HG03342 (cell line): ENCODE measurements around the gene PDSS2.
"Not testable (repeated sequence)": the region's sequence is repeated elsewhere in the genome, so short reads cannot be mapped to it uniquely, and the experiment has no call there.

Experiments
- ATAC-seq: cut with Tn5 transposase; IDR thresholded peaks from one replicate; pipeline ENCODE4 v1.9.1; 2021; ENCODE audit warnings: mild to moderate bottlenecking, moderate library complexity; ENCODE audit not compliant: unreplicated experiment

Gene PDSS2

GRCh38 chr6:107125771-107126170, 333.6 kb downstream of the PDSS2 start:
- no peak for ATAC-seq

GRCh38 chr6:107124934-107125348, 334.4 kb downstream of the PDSS2 start:
- peak; percentile 86 for ATAC-seq

- no peak for ATAC-seq
These were observed 335.9 kb downstream of the PDSS2 start for GRCh38 chr6:107123501-107123900.

GRCh38 chr6:107122748-107123147, 336.6 kb downstream of the PDSS2 start:
- ATAC-seq, result no peak

GRCh38 chr6:107121964-107122495, 337.3 kb downstream of the PDSS2 start:
- ATAC-seq, result no peak

- ATAC-seq, result no peak
These were observed 338.1 kb downstream of the PDSS2 start for GRCh38 chr6:107121266-107121665.

- ATAC-seq, result no peak
These were observed 339.0 kb downstream of the PDSS2 start for GRCh38 chr6:107120404-107120803.

GRCh38 chr6:107118976-107119375, 340.4 kb downstream of the PDSS2 start:
- ATAC-seq, result no peak

- ATAC-seq, result not testable (repeated sequence)
These were observed 340.8 kb downstream of the PDSS2 start for GRCh38 chr6:107118540-107118939.

GRCh38 chr6:107116931-107117330, 342.4 kb downstream of the PDSS2 start:
- no peak for ATAC-seq

GRCh38 chr6:107116328-107116892, 343.0 kb downstream of the PDSS2 start:
- ATAC-seq, result no peak

- peak; percentile 29 for ATAC-seq
These were observed 343.6 kb downstream of the PDSS2 start for GRCh38 chr6:107115695-107116327.

GRCh38 chr6:107114926-107115694, 344.3 kb downstream of the PDSS2 start, which contains the start of gene BEND3:
TSS of gene BEND3 (minus strand) at chr6:107115515. CDS start at chr6:107099285, 16,230 bp downstream.
- peak; percentile 26 for ATAC-seq

- peak; percentile 58 for ATAC-seq
These were observed 345.0 kb downstream of the PDSS2 start for GRCh38 chr6:107114213-107114925.

- ATAC-seq, result no peak
These were observed 349.2 kb downstream of the PDSS2 start for GRCh38 chr6:107110200-107110599.

- no peak for ATAC-seq
These were observed 351.0 kb downstream of the PDSS2 start for GRCh38 chr6:107108201-107108890.

GRCh38 chr6:107107791-107108190, 351.6 kb downstream of the PDSS2 start:
- no peak for ATAC-seq

GRCh38 chr6:107106165-107106564, 353.2 kb downstream of the PDSS2 start:
- no peak for ATAC-seq

GRCh38 chr6:107105511-107106116, 353.8 kb downstream of the PDSS2 start:
- no peak for ATAC-seq

GRCh38 chr6:107103082-107103481, 356.3 kb downstream of the PDSS2 start:
- ATAC-seq, result no peak
